ENCODE measurements around the gene AGRN. TPM values are rescaled to one million over a fixed set of nuclear protein-coding genes. Genes with fewer than 3 reads are reported as not detected.
"Not testable (repeated sequence)": the region's sequence is repeated elsewhere in the genome, so short reads cannot be mapped to it uniquely, and the experiment has no call there.

Gene AGRN
- total RNA-seq, 1 experiment from 2014 or later = 286 TPM

- POLR2A ChIA-PET = interaction anchor here (0.6 kb wide), 1 partner anchor 77 kb away, joined by 3 read pairs; no protein-coding TSS in a partner anchor
- H3K4me3 Mint-ChIP-seq (ENCODE audit: unreplicated experiment) = no peak overlapping the region
- H3K9me3 Mint-ChIP-seq (ENCODE audit: unreplicated experiment) = peaks cover 11% of the 10 kb centered on the region
- intact Hi-C loops (cut with micrococcal nuclease) = no loop called here
- no peak for DNase-seq (ENCODE audit: unreplicated experiment)
- H3K36me3 Mint-ChIP-seq (ENCODE audit: insufficient read depth, unreplicated experiment) = no peaks in the 10 kb centered on the region
- no peak overlapping the region for H3K27ac Mint-ChIP-seq (ENCODE audit: low read depth, unreplicated experiment)
- CTCF ChIA-PET = interaction anchor here (1.1 to 4.8 kb wide), 4 partner anchors 8 to 72 kb away, joined by 4 to 34 read pairs (median 10); no protein-coding TSS in a partner anchor
- no peak for TF ChIP-seq CTCF (IDR thresholded peaks at IDR 0.05; ENCODE audit: unreplicated experiment)
- peaks cover 24% of the 10 kb centered on the region for H3K27me3 Mint-ChIP-seq (ENCODE audit: insufficient read depth, unreplicated experiment)
- no TSS peak for BruUV-seq (replicated peaks)
- H3K4me1 Mint-ChIP-seq (ENCODE audit: insufficient read depth, unreplicated experiment) = peaks cover 4% of the 10 kb centered on the region
Measured at GRCh38 chr1:992362-992761, 27.6 kb upstream of the AGRN start.

GRCh38 chr1:993379-993995, 26.4 kb upstream of the AGRN start:
- TF ChIP-seq CTCF (IDR thresholded peaks at IDR 0.05; ENCODE audit: unreplicated experiment) = no peak
- no TSS peak for BruUV-seq (replicated peaks)
- Mint-ChIP-seq H3K36me3 (ENCODE audit: insufficient read depth, unreplicated experiment) (no peaks in the 10 kb centered on the region), H3K4me1 (ENCODE audit: insufficient read depth, unreplicated experiment) (peaks cover 4% of the 10 kb centered on the region), H3K27me3 (ENCODE audit: insufficient read depth, unreplicated experiment) (peaks cover 19% of the 10 kb centered on the region), H3K27ac (ENCODE audit: low read depth, unreplicated experiment) (no peak overlapping the region), H3K4me3 (ENCODE audit: unreplicated experiment) (no peak overlapping the region), H3K9me3 (ENCODE audit: unreplicated experiment) (peaks cover 11% of the 10 kb centered on the region)
- intact Hi-C loops (cut with micrococcal nuclease) = no loop called here
- ChIA-PET POLR2A (no interaction called here), CTCF (interaction anchor here (3.6 to 4.8 kb wide), 2 partner anchors 9 to 71 kb away, joined by 12 to 34 read pairs; no protein-coding TSS in a partner anchor)
- DNase-seq (ENCODE audit: unreplicated experiment) = no peak

- H3K27me3 Mint-ChIP-seq (ENCODE audit: insufficient read depth, unreplicated experiment); DNase-seq (ENCODE audit: unreplicated experiment); H3K36me3 Mint-ChIP-seq (ENCODE audit: insufficient read depth, unreplicated experiment); H3K4me3 Mint-ChIP-seq (ENCODE audit: unreplicated experiment); H3K27ac Mint-ChIP-seq (ENCODE audit: low read depth, unreplicated experiment); BruUV-seq (replicated peaks); H3K4me1 Mint-ChIP-seq (ENCODE audit: insufficient read depth, unreplicated experiment); intact Hi-C loops (cut with micrococcal nuclease): not testable (repeated sequence)
- H3K9me3 Mint-ChIP-seq (ENCODE audit: unreplicated experiment) = peaks cover 11% of the 10 kb centered on the region
- ChIA-PET POLR2A (interaction anchor here (0.7 to 1.4 kb wide), 2 partner anchors 14 to 95 kb away, joined by 3 read pairs; no protein-coding TSS in a partner anchor), CTCF (interaction anchor here (0.7 to 4.8 kb wide), 5 partner anchors 10 to 70 kb away, joined by 3 to 34 read pairs (median 3); partner anchors contain the start of gene AGRN)
Measured at GRCh38 chr1:994546-994945, 25.4 kb upstream of the AGRN start.

GRCh38 chr1:995665-996633, 24.0 kb upstream of the AGRN start:
- no peak for TF ChIP-seq CTCF (IDR thresholded peaks at IDR 0.05; ENCODE audit: unreplicated experiment)
- intact Hi-C loops (cut with micrococcal nuclease) = no loop called here
- CTCF ChIA-PET = interaction anchor here (1.6 to 4.8 kb wide), 2 partner anchors 12 to 24 kb away, joined by 3 to 34 read pairs; partner anchors contain the start of gene AGRN
- Mint-ChIP-seq H3K27me3 (ENCODE audit: insufficient read depth, unreplicated experiment) (no peaks in the 10 kb centered on the region), H3K27ac (ENCODE audit: low read depth, unreplicated experiment) (no peak overlapping the region), H3K4me1 (ENCODE audit: insufficient read depth, unreplicated experiment) (peaks cover 7% of the 10 kb centered on the region), H3K9me3 (ENCODE audit: unreplicated experiment) (peaks cover 11% of the 10 kb centered on the region), H3K36me3 (ENCODE audit: insufficient read depth, unreplicated experiment) (no peaks in the 10 kb centered on the region), H3K4me3 (ENCODE audit: unreplicated experiment) (no peak overlapping the region)
- POLR2A ChIA-PET = interaction anchor here (1.4 kb wide), 1 partner anchor 12 kb away, joined by 3 read pairs; no protein-coding TSS in a partner anchor
- no peak for DNase-seq (ENCODE audit: unreplicated experiment)
- BruUV-seq (replicated peaks) = no TSS peak
